Lung (tissue), 12 donors: ENCODE results near the gene GNS. TPM values are rescaled to one million over a fixed set of nuclear protein-coding genes. Genes with fewer than 3 reads are reported as not detected.

ENCODE experiments used
- ATAC-seq: fragments of 200-7000 bp; cut with Tn5 transposase; one replicate; pipeline ENCODE4 v1.9.1; 2020; ENCODE audit warnings: moderate number of reproducible peaks; ENCODE audit not compliant: insufficient read depth, low FRiP score
- DNase-seq, 3 donors: peaks; one replicate each; pipeline ENCODE4 v3.0.0-alpha.2; 2013 to 2017
- H3K27ac ChIP-seq, 2 donors: one replicate each; pipeline ENCODE4 v1.5.1; 2013; ENCODE audit warnings: mild to moderate bottlenecking in 2 of 2, moderate library complexity in 2 of 2, control low read depth in 1 of 2, inconsistent platforms in 1 of 2, low read depth in 1 of 2, low read length in 1 of 2
- H3K27me3 ChIP-seq, 3 donors: one replicate each; pipeline ENCODE4 v1.5.1; 2013; ENCODE audit warnings: low read length in 2 of 3; ENCODE audit not compliant: control insufficient read depth in 3 of 3, insufficient read depth in 3 of 3
- H3K36me3 ChIP-seq, 4 donors: one replicate each; pipeline ENCODE4 v1.5.1; 2013; ENCODE audit warnings: low read length in 4 of 4, mild to moderate bottlenecking in 1 of 4, moderate library complexity in 1 of 4; ENCODE audit not compliant: control insufficient read depth in 4 of 4, insufficient read depth in 4 of 4
- H3K4me1 ChIP-seq, 5 donors: one replicate each; pipeline ENCODE4 v1.5.1; 2013; ENCODE audit warnings: low read length in 5 of 5, mild to moderate bottlenecking in 2 of 5, moderate library complexity in 1 of 5; ENCODE audit not compliant: control insufficient read depth in 5 of 5, insufficient read depth in 5 of 5
- H3K4me3 ChIP-seq: one replicate; pipeline ENCODE4 v1.5.1; 2013; ENCODE audit warnings: mild to moderate bottlenecking, control low read depth, moderate library complexity
- H3K9ac ChIP-seq, 2 donors: one replicate each; pipeline ENCODE4 v1.5.1; 2013; ENCODE audit warnings: low read length in 2 of 2, control low read depth in 1 of 2; ENCODE audit not compliant: insufficient read depth in 1 of 2
- H3K9me3 ChIP-seq, 4 donors: one replicate each; pipeline ENCODE4 v1.5.1; 2013; ENCODE audit warnings: low read length in 3 of 4, mild to moderate bottlenecking in 1 of 4, moderate library complexity in 1 of 4; ENCODE audit not compliant: control insufficient read depth in 4 of 4, insufficient read depth in 3 of 4
- WGBS, 2 donors: extraction: QIAGEN DNeasy Blood & Tissue Kit; methylation state at CpG; one replicate each; pipeline ENCODE4 v1.1.7; 2013; 5-methylcytosine and 5-hydroxymethylcytosine counted together
- polyA plus RNA-seq, 2 donors: library from polyadenylated mRNA; stranded (reverse); fragments of 200-250 nt; gene quantifications; one replicate each; pipeline ENCODE4 v1.2.1, GENCODE V29; 2013
- total RNA-seq, 2 donors: library from RNA; depleted of rRNA in 1 of 2; stranded (reverse); fragments of >200 nt in 1 of 2; gene quantifications; one replicate each; pipeline ENCODE4 v1.2.1, GENCODE V29; 2014 to 2021
- TF ChIP-seq, protein P1 (sequence below): IDR thresholded peaks from 2 replicates; pipeline ENCODE4 v1.5.1; 2012; ENCODE audit warnings: mild to moderate bottlenecking; ENCODE audit errors: control extremely low read depth, extremely low read depth
- donor health status: control.
- donor health status: control.
- donor health status: Bipolar disorder and iron deficiency.
- donor health status: healthy.
- donor health status: DM: yes; HTN: yes; CAD: no.

Gene GNS
- total and polyA plus RNA-seq, 4 donors = 27.6 to 149 (median 139) TPM

DNA sequence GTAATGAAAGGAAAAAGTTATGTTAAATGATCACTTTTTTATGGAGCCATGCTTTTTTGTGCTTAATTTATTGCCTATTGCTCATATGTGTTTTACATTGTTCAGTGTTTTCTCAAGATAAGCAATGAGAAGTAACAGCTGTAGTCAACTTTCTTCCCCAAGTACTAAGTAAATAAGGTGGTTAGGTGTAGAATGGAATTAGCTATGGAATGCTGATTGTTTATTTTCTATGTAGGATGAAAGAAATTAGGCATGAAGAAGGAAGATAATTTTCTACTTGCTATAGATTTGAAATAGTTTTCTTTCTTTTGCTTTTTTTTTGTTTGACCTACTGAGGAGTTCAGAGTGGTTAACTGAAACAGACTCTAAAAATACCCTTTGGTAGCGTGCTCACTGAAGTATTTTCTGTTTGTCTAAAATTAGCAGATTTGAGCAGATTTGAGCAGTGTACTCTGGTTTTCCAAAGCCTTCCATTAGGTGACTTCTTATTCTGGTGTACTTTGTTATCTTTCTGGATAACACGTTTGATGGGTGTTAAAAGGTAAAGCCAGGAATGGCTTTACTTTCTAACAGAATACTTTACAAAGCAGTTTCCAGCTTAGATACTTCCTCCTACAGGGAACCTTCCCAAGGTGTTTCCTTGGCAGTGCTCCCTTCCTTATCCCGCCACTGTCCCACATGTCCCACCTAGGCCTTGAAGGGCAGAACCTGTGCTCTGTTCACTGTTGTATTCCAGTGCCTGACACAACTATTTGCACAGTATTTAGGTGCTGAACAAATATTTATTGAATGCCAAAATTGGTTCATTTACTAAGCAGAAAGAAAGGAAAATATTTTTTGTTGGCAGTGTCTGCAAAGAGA, 92.9 kb downstream of the GNS start:
- H3K27ac ChIP-seq = peak overlapping the region; percentile 56 to 67
- DNase-seq (peak in 1 of 3 donors; percentile 55), ATAC-seq (no peak)

GRCh38 chr12:64665514-64665913, 93.7 kb downstream of the GNS start:
- H3K27me3 ChIP-seq = no peaks in the 10 kb centered on the region
- DNase-seq (peak in 2 of 3 donors; percentile 37 to 55), ATAC-seq (peak; percentile 13)
- no peaks in the 10 kb centered on the region for H3K9me3 ChIP-seq
- WGBS, 2 donors = 38 to 59% methylated on average over 4 of the region's 4 CpGs
- TF ChIP-seq, protein P1, sequence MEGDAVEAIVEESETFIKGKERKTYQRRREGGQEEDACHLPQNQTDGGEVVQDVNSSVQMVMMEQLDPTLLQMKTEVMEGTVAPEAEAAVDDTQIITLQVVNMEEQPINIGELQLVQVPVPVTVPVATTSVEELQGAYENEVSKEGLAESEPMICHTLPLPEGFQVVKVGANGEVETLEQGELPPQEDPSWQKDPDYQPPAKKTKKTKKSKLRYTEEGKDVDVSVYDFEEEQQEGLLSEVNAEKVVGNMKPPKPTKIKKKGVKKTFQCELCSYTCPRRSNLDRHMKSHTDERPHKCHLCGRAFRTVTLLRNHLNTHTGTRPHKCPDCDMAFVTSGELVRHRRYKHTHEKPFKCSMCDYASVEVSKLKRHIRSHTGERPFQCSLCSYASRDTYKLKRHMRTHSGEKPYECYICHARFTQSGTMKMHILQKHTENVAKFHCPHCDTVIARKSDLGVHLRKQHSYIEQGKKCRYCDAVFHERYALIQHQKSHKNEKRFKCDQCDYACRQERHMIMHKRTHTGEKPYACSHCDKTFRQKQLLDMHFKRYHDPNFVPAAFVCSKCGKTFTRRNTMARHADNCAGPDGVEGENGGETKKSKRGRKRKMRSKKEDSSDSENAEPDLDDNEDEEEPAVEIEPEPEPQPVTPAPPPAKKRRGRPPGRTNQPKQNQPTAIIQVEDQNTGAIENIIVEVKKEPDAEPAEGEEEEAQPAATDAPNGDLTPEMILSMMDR = no peak
- peaks cover 16 to 46% (median 29%) of the 10 kb centered on the region in 5 donors for H3K4me1 ChIP-seq
- no peaks in the 10 kb centered on the region for H3K36me3 ChIP-seq
- no peak overlapping the region for H3K4me3 ChIP-seq
- H3K27ac ChIP-seq = peak overlapping the region; percentile 56 to 70
- peak overlapping the region in 1 of 2 donors; percentile 8 for H3K9ac ChIP-seq

More for the DNA sequence above, 92.9 kb downstream of the GNS start:
- TF ChIP-seq, protein P1 = no peak
- Histone ChIP-seq H3K9me3 (no peaks in the 10 kb centered on the region), H3K27me3 (no peaks in the 10 kb centered on the region), H3K9ac (peak overlapping the region in 1 of 2 donors; percentile 8), H3K4me3 (no peak overlapping the region), H3K4me1 (peaks cover 22 to 53% (median 31%) of the 10 kb centered on the region in 5 donors), H3K36me3 (no peaks in the 10 kb centered on the region)
- 47 to 75% methylated on average over 3 of the region's 3 CpGs for WGBS, 2 donors

Other genes starting within 250 kb of the GNS start
- gene RASSF3, start 148.9 kb downstream of the GNS start, total RNA-seq = 10 to 100 TPM; 31.5 to 60.9 TPM
- gene RASSF3, start 148.9 kb downstream of the GNS start, polyA plus RNA-seq = 10 to 100 TPM; 26.7 to 35.4 TPM
- gene TBC1D30, start 65.2 kb upstream of the GNS start, total RNA-seq = 10 to 100 TPM; 11.0 to 15.7 TPM
- gene TBC1D30, start 65.2 kb upstream of the GNS start, polyA plus RNA-seq = 1 to 10 TPM; 3.3 to 9.3 TPM